Fibroblast of the aortic adventitia (primary cell): ENCODE data around the gene FMNL3. TPM values are rescaled to one million over a fixed set of nuclear protein-coding genes. Genes with fewer than 3 reads are reported as not detected.

Experiments used
- DNase-seq: peaks from one replicate; pipeline ENCODE4 v3.0.0-alpha.2; 2010; ENCODE audit warnings: low read depth
- H3K4me3 ChIP-seq: 2 replicates; pipeline ENCODE4 v1.5.1; 2011; ENCODE audit warnings: low read depth, mild to moderate bottlenecking, control low read depth, low read length, moderate library complexity
- CTCF ChIP-seq: IDR thresholded peaks from 2 replicates; pipeline ENCODE4 v1.5.1; 2011; ENCODE audit warnings: mild to moderate bottlenecking, low read length, control low read depth, inconsistent platforms; ENCODE audit not compliant: insufficient read depth
- total RNA-seq: library from RNA; depleted of rRNA; stranded (reverse); fragments of >200 nt; gene quantifications from 2 replicates; pipeline ENCODE4 v1.2.3, GENCODE V29; 2012; ENCODE audit warnings: low replicate concordance

FMNL3 gene
- total RNA-seq, 1 donor: 20.8 TPM

- H3K4me3 ChIP-seq: no peak overlapping the region
- TF ChIP-seq CTCF: no peak
- no peak for DNase-seq
These were observed 64.8 kb downstream of the FMNL3 start for GRCh38 chr12:49642370-49642802.

- no peak for TF ChIP-seq CTCF
- no peak overlapping the region for H3K4me3 ChIP-seq
These were observed 65.3 kb downstream of the FMNL3 start for GRCh38 chr12:49641748-49642369.

GRCh38 chr12:49636979-49637755, 70.0 kb downstream of the FMNL3 start:
- peak; percentile 77 for DNase-seq
- peak; percentile 81 for TF ChIP-seq CTCF
- H3K4me3 ChIP-seq: no peak overlapping the region

More at GRCh38 chr12:49641748-49642369, 65.3 kb downstream of the FMNL3 start:
- no peak for DNase-seq

- no peak for DNase-seq
- no peak for TF ChIP-seq CTCF
- no peak overlapping the region for H3K4me3 ChIP-seq
These were observed 70.6 kb downstream of the FMNL3 start for GRCh38 chr12:49636574-49636973.

GRCh38 chr12:49635656-49636055, 71.5 kb downstream of the FMNL3 start:
- TF ChIP-seq CTCF: no peak
- H3K4me3 ChIP-seq: no peak overlapping the region
- DNase-seq: no peak

GRCh38 chr12:49635036-49635435, 72.2 kb downstream of the FMNL3 start:
- DNase-seq: no peak
- no peak for TF ChIP-seq CTCF
- no peak overlapping the region for H3K4me3 ChIP-seq
